ENCODE results near the gene TINAGL1.

DNA sequence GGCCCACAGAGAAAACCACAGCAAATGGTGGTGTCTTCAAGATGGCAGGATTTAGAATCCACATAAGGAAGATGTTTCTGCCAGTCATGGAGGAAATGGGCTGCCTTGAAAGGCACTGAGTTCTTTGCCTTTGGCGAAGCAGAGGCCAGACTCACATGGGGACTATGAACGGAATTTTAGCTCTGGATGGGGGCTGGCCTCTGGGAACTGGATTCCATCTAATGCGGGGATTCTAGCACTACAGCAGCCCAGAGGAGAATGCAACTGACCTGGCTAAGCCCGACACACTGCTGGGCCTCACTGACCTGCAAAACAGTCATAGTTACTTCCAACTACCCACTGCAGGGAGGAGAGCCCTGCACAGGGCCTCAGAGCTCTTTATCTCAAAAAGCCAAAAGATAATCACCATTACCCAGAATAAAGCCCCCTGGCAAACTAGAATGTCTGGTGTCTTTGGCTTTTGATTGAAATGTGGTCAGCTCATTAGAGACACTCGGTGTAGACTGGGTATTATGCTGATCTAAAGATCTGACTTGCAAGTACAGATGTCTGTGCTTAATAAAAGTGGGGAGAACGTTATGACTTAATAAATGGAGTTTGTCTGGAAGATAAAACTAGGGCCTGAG is 52.7 kb downstream of the TINAGL1 start:
- TF ChIP-seq CTCF (IDR thresholded peaks at IDR 0.05; ENCODE audit: insufficient read depth, low read length, poor library complexity, severe bottlenecking) (no peak), EZH2phosphoT487 (conservative IDR thresholded peaks at IDR 0.05; ENCODE audit: low read length) (no peak)
